Mucosa of descending colon (tissue), 3 donors: Measurements from ENCODE around the gene HBS1L. TPM values are rescaled to one million over a fixed set of nuclear protein-coding genes. Genes with fewer than 3 reads are reported as not detected.

Experiments
- ATAC-seq: fragments of 200-7000 bp; cut with Tn5 transposase; one replicate; pipeline ENCODE4 v1.9.1; 2020; ENCODE audit warnings: mild to moderate bottlenecking, moderate library complexity
- DNase-seq, 3 donors: peaks; one replicate each; pipeline ENCODE4 v3.0.0-alpha.2; 2020
- H3K36me3 ChIP-seq: fragments of 200-600 bp; one replicate; pipeline ENCODE4 v1.8.0; 2021; ENCODE audit warnings: low read depth, mild to moderate bottlenecking
- H3K4me1 ChIP-seq: fragments of 200-600 bp; one replicate; pipeline ENCODE4 v1.8.0; 2021; ENCODE audit warnings: low read depth, mild to moderate bottlenecking
- H3K4me3 ChIP-seq: fragments of 200-600 bp; one replicate; pipeline ENCODE4 v1.8.0; 2021; ENCODE audit warnings: mild to moderate bottlenecking
- H3K9me3 ChIP-seq: fragments of 200-600 bp; one replicate; pipeline ENCODE4 v1.8.0; 2021; ENCODE audit warnings: mild to moderate bottlenecking
- CTCF ChIP-seq: fragments of 200-600 bp; IDR thresholded peaks from one replicate; pipeline ENCODE4 v1.8.0; 2022; ENCODE audit warnings: antibody characterized with exemption, mild to moderate bottlenecking
- intact Hi-C, 2 donors: fragments of 100-400 bp; cut with DNase I in 1 of 2; cut with micrococcal nuclease in 1 of 2; formaldehyde crosslinking; loops; one replicate each; pipeline versions ENCODE4 v1.11.0 to v1.11.1; 2022; cut with DNase I, micrococcal nuclease
- total RNA-seq, 3 donors: library from RNA; stranded (reverse); fragmentation: NEBNext Ultra II Directional in 2 of 3; extraction: Animal tissue kit (Norgen Biotek cat#: 25700) in 2 of 3; gene quantifications; one replicate each; pipeline versions ENCODE4 v1.2.1 to v1.2.4, GENCODE V29; 2021 to 2023
- donor health status: DM: no; HTN: no; CAD: no; lungs with moderate emphysema.
- donor health status: DM: no; HTN: no; CAD: no.
- donor health status: DM: no; HTN: yes; CAD: no.

The HBS1L gene
- total RNA-seq, 3 donors from 2014 or later = 43.0 to 68.6 (median 51.3) TPM

- no peaks in the 10 kb centered on the region for H3K9me3 ChIP-seq
- no peaks in the 10 kb centered on the region for H3K36me3 ChIP-seq
- intact Hi-C loops = no loop called here
- TF ChIP-seq CTCF = no peak
- no peaks in the 10 kb centered on the region for H3K4me1 ChIP-seq
- no peak for DNase-seq
- H3K4me3 ChIP-seq = no peak overlapping the region
- ATAC-seq = no peak
These were observed 7.7 kb downstream of the HBS1L start for GRCh38 chr6:135046912-135047311.

GRCh38 chr6:135044639-135045038 is 10.0 kb downstream of the HBS1L start:
- TF ChIP-seq CTCF = no peak
- ATAC-seq = no peak

GRCh38 chr6:135043846-135044245 is 10.8 kb downstream of the HBS1L start:
- intact Hi-C loops = no loop called here
- no peaks in the 10 kb centered on the region for H3K36me3 ChIP-seq
- no peaks in the 10 kb centered on the region for H3K4me1 ChIP-seq
- H3K9me3 ChIP-seq = no peaks in the 10 kb centered on the region
- ATAC-seq (no peak), DNase-seq (no peak)
- H3K4me3 ChIP-seq = no peak overlapping the region
- TF ChIP-seq CTCF = no peak

More at GRCh38 chr6:135044639-135045038, 10.0 kb downstream of the HBS1L start:
- Histone ChIP-seq H3K36me3 (no peaks in the 10 kb centered on the region), H3K9me3 (no peaks in the 10 kb centered on the region), H3K4me3 (no peak overlapping the region), H3K4me1 (no peaks in the 10 kb centered on the region)
- DNase-seq = no peak
- intact Hi-C loops = no loop called here

GRCh38 chr6:135043364-135043763 is 11.3 kb downstream of the HBS1L start:
- no peaks in the 10 kb centered on the region for H3K9me3 ChIP-seq
- intact Hi-C loops = no loop called here
- H3K4me1 ChIP-seq = no peaks in the 10 kb centered on the region
- TF ChIP-seq CTCF = no peak
- DNase-seq (no peak), ATAC-seq (no peak)
- H3K36me3 ChIP-seq = no peaks in the 10 kb centered on the region
- H3K4me3 ChIP-seq = no peak overlapping the region

DNA sequence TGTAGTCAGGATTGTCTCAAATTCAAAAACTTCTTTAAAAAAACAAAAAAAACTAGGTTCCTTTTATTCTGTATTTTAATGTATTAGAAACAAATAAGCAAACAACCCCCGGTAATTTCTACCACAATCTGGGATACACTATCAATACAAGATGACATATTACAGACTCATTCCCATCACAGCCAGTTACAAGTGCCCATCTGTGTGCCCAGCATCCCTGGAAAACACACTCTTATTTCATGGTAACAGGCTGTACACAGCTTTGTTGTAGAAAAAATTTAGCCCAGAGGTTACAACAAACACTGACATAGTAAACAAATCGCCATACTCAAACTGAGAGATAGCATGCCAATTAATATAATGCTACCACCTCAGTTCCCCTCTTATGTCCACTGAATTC is 16.3 kb downstream of the HBS1L start:
- no peaks in the 10 kb centered on the region for H3K36me3 ChIP-seq
- TF ChIP-seq CTCF = no peak
- no peaks in the 10 kb centered on the region for H3K4me1 ChIP-seq
- no peak overlapping the region for H3K4me3 ChIP-seq
- DNase-seq (no peak), ATAC-seq (no peak)
- intact Hi-C loops = no loop called here
- H3K9me3 ChIP-seq = no peaks in the 10 kb centered on the region

GRCh38 chr6:135037541-135037940 is 17.1 kb downstream of the HBS1L start:
- intact Hi-C loops = no loop called here

More at GRCh38 chr6:135037541-135037940, 17.1 kb downstream of the HBS1L start:
- no peaks in the 10 kb centered on the region for H3K36me3 ChIP-seq
- DNase-seq (no peak), ATAC-seq (no peak)
- TF ChIP-seq CTCF = no peak
- no peaks in the 10 kb centered on the region for H3K9me3 ChIP-seq
- no peak overlapping the region for H3K4me3 ChIP-seq
- no peaks in the 10 kb centered on the region for H3K4me1 ChIP-seq
